GM18951 (cell line): ENCODE results near the gene PIAS4.
"Not testable (repeated sequence)": the region's sequence is repeated elsewhere in the genome, so short reads cannot be mapped to it uniquely, and the experiment has no call there.

Experiments
- POLR2A ChIP-seq: IDR thresholded peaks from 4 replicates; pipeline ENCODE4 v1.6.1; 2011; ENCODE audit warnings: mild to moderate bottlenecking; ENCODE audit not compliant: insufficient read length, insufficient read depth; ENCODE audit errors: extremely low read depth
- in situ Hi-C: fragments of 300-500 bp; cut with MboI; formaldehyde crosslinking; loops from one replicate; pipeline ENCODE4 v1.12.0; 2022; ENCODE audit warnings: low sequenced_read_pairs, mixed read lengths, inconsistent platforms; ENCODE audit not compliant: unreplicated experiment

The PIAS4 gene

DNA sequence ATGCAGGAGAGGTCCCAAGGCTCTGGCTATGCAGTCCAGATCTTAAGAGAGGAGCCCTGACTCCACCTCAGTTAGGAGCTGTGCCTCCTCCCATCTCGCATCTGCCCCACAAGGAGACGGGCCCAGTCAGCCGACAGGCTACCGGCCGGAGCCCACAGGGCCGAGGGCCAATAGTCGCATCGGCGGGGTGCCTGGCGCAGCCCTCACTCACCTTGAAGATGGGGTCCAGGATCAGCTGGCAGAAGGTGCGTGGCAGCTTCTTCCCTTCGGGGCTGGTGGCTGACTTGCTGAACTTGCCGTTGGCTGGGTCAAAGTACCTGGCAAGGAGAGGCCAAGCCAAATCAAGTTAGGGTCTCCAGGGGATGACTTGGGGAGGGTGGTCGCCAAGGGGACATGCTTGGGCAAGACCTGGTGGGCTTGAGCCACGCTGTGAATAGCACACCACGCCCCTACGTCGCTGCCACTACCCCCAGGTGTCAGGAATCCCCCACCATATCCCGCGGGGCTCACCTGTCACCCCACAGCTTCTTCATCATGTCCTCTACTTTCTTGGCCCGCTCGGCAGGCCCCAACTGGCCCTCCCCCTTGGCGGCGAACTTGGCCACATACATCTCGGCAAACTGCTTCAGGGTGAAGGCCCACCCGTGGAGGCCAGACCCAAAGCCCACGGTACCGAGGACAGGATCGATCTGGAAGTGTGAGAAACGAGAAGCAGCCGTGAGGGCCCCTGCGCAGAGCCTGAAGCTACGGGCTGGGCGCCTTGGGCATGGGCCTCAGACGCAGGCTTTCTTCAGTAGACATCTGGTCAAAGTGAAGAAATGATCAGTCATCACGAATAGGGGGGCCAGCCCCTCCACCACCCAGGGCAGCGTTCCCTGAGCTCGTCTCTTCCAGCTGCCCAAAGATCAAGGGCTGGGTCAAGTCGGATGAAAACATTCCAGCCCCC is 25.5 kb upstream of the PIAS4 start:
- in situ Hi-C loops, result no loop called here
- peak; percentile 35 for TF ChIP-seq POLR2A

DNA sequence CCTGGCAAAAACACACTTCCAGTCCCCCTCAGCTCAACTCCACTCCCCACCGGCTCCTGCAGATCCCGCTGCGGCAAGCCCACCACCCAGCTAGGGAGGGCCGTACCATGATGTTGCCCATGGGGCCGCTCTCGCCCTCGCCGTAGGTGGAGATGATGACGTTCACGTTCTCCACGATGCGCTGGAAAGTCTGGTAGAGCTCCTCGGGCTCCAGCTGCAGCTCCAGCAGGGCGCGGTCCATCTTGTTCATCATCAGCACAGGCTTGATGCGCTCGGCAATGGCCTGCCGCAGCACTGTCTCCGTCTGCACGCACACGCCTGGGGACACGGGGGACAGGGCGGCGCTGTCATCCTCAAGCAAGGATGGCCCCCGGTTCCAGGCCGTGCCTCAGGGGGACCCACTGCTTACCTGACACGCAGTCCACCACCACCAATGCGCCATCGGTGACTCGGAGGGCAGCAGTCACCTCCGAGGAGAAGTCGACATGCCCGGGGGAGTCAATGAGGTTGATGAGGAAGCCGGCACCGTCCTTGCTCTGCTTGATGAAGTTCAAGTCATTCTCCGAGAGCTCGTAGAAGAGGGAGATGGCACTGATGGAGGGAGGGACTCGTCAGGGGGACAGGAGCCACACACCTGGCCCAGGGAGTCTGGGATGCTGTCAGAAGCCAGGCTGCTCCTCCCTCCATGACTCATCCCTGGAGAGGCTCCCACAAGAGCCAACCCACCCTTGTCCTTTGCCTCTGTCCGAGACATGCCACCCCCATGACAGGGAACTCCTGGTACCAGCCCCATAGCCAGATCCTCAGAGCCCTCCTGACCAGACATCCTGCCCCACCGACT is 24.6 kb upstream of the PIAS4 start:
- peak; percentile 10 for TF ChIP-seq POLR2A
- in situ Hi-C loops, result no loop called here

DNA sequence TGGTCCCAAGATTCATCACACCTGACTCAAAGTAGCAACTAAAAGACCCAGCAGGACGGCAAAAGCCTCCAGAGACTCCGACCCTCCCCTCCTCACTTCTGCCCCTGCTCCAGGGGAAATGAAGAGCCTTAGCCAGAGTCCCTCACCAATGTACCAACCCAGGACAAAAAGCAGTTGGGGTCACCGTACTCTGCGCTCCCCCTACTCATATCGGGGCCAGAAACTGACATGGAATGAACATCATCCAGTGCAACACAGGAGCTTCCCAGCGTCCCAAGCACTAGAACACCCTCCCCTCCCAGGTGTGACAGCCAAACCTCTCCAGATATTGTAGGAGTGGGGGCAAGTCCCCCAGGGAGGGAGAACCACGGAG is 24.0 kb upstream of the PIAS4 start:
- in situ Hi-C loops, result no loop called here
- no peak for TF ChIP-seq POLR2A

DNA sequence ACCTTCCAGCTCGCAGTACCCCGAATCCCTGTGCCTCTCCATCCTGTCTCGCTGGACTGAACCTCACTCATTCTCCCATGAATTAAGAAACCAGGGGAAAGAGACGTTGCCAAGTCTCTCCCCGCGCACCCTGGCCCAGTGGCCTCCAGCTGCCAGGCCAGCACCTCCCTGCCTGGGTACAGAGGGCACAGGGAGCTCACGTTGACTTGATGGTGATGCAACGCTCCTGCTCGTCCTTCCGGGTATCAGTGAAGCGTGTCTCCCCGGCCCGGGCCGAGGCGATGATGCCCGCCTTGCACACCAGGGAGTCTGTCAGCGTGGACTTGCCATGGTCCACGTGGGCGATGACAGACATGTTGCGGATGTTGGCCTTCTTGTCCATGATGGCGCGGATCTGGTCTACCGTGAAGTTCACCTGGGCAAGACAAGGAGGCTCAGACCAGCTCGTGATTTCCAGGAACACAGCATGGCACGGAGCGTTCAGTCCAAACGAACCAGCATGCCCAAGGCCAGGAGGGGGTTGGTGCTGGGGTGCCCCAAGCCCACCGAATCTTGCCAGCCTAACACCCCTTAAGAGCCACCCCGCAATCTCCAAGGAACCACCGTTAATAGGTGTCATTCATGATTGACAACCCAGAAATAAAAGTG is 23.5 kb upstream of the PIAS4 start:
- no peak for TF ChIP-seq POLR2A
- in situ Hi-C loops, result no loop called here

DNA sequence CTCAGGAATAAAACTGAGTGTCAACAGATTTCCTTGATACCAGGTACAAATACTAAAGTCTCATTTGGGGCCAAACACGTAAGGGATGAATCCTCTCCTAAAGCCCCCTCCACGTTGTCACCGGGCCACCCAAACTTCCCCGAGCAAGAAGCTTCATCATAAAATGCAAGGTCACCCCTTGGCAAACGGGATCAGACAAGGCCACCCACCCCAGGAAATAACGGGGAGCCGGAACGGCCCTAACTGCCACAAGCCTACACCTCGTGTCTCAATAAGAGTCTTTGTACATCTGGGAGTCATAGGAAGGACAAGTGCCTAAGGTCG is 23.0 kb upstream of the PIAS4 start:
- no peak for TF ChIP-seq POLR2A
- in situ Hi-C loops, result no loop called here

DNA sequence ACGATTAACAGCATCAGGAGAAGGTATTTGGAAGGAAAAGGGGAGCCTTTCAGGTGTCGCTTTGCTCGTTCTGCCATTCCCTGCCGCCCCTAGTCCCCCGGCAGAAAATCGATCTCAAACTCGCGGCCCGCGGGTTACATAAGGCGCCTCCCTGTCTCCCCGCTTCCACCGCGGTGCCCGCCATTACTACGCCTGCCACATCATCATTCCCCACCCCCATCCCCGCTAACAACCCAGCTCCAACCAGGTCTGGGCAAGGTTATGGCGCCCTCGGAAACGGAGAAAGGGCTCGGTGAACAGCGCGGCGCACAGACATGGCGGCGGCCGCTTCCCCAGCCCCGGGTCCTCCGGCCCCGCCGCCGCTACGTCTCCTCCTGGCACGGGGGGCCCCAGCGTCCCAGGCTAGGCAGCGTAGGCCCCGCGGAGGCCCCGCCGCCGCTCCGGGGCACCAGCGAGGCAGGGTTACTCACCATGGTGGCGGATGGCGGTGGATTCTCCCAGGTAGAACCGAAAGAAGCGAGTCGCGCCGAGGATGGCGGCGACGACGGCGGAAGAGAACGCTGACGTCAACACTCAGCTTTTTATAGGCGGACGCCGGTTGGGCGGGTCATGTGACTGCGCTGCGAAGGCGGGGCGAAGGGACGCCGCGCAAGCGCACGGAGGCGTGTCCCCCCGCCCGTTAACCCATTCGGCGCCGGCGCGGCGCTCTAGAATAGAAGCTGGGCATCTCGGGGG is 22.5 kb upstream of the PIAS4 start, which contains the start of gene EEF2:
EEF2 (minus strand) TSS at position 556 of the 735 bp plus-strand sequence; CDS start at position 473, 83 bp downstream.
- in situ Hi-C loops, result no loop called here
- TF ChIP-seq POLR2A, result peak; percentile 100

DNA sequence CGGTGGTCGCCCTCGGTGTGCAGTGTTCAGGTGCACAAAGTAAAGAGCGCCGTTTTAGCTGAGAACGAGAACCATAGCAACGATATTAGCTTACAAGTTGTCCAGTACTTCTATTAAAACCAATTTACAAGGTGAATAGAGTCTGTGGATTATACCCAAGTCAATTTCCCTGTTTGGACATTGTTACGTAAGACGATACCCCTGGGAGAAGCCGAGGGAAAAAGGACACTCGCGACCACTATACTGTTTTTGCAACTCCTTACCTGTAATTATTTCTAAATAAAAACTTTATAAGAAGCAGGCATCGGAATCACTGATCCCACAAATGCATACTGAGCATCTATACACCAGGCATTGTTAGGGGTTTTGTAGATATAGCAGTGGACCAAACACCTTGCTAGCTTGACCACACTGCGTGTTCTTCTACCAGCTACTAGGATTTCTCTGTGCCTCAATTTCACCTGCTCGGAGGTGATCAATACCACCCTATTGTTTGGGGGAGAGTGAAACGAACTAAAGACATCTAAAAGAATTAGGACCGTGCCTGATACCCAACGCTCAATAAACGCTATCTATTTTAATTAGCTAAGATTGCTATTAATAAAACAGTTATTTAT is 21.8 kb upstream of the PIAS4 start:
- in situ Hi-C loops, result no loop called here
- TF ChIP-seq POLR2A, result no peak

DNA sequence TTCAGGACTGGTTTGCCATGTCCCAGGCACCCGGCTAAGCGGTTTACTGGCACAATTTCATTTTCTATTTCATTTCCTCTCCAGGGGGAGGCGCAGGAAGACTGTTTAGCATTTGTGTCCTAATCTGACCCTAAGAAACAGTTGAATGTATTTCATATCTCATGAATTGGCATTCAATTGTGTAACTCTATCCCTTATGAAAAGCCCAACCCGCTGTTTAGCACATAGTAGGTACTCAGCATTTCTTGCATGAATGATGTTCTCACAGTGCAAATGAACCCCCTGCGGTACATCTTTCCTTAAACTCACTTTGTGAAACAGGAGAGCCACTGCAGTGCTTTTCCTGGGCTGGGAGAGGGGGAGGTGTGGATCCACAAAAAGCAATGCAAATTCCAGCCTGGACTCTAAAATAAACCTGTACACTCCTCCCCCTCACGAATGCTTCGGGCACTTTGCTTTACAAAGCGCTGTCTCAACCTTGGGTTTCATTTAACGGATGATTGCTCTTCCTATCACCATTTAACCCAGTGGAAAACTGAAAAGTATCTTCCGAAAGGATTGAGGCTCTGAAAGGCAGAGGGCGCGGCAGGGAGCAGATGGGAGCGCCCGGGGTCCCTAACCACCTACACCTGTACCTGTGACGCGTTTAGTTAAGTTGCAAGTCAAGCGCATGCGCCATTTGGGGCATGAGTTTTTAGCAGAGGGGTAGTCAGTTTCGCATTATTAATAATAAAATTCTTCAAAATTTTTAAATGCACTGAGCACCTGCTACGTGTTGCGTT is 21.1 kb upstream of the PIAS4 start:
- TF ChIP-seq POLR2A, result no peak
- in situ Hi-C loops, result no loop called here

DNA sequence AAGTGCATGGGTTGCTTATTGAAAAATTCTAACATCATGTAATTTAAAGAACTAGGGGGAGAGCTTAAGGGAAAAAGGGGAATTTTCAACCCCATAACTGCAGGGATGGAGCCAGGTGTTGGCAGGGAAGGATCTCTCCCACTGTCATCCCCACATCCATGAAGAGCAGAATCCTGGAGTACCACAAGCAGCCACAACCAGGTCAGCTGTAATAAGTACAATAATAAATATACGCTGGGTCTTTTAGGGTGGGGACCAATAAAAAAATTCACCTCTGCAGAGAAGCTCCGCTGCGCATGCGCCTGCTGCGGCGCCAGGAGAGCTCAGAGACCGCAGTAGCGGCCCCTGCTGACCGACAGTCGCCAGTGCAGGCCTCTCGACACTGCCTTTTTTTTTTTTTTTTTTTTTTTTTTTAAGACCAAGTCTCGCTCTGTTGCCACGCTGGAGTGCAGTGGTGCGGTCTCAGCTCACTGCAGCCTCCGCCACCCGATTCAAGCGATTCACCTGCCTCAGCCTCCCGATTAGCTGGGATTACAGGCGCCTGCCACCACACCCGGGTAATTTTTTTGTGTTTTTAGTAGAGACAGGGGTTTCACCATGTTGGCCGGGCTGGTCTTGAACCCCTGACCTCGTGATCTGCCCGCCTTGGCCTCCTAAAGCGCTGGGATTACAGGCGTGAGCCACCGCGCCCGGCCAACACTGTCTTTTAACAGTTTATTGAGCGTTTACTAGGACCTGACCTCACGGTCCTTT is 19.7 kb upstream of the PIAS4 start:
- in situ Hi-C loops, result no loop called here
- TF ChIP-seq POLR2A, result peak; percentile 21

DNA sequence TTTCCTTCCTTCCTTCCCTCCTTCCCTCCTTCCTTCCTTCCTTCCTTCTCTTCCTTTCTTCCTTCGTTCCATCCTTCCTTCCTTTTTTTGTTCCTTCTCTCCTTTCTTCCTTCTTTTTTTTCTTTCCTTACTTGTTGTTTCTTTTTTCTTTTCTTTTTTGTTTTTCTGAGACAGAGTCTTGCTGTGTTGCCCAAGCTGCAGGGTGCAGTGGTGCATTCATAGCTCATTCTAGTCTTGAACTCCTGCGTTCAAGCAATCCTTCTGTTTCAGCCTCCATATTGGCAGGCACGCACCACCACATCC is 16.8 kb upstream of the PIAS4 start:
- in situ Hi-C loops, result no loop called here
- no peak for TF ChIP-seq POLR2A

DNA sequence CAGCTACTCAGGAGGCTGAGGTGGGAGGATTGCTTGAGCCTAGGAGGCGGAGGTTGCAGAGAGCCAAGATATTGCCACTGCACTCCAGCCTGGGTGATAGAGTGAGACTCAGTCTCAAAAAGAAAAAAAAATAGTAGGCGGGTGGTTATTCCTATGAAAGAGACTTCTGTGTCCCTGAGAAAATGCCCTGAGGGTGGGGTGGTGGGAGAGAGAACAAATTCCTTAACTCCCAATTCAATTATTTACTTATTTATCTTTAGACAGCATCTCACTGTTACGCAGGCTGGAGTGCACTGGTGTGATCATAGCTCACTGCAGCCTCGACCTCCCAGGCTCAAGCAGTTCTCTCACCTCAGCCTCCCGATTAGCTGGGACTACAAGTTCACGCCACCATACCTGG is 11.9 kb upstream of the PIAS4 start:
- no peak for TF ChIP-seq POLR2A
- in situ Hi-C loops, result no loop called here

DNA sequence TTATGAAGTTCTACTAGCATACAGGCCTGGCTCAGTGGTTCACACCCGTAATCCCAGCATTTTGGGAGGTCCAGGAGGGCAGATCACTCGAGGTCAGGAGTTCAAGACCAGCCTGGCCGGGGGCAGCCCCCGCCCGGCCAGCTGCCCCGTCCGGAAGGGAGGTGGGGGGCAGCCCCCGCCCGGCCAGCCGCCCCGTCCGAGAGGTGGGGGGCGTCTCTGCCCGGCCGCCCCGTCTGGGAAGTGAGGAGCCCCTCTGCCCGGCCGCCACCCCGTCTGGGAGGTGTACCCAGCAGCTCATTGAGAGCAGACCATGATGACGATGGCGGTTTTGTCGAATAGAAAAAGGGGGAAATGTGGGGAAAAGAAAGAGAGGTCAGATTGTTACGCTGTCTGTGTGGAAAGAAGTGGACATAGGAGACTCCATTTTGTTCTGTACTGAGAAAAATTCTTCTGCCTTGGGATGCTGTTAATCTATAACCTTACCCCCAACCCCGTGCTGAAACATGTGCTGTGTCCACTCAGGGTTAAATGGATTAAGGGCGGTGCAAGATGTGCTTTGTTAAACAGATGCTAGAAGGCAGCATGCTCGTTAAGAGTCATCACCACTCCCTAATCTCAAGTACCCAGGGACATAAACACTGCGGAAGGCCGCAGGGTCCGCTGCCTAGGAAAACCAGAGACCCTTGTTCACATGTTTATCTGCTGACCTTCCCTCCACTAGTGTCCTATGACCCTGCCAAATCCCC is 8.7 kb upstream of the PIAS4 start:
- in situ Hi-C loops, result not testable (repeated sequence)

DNA sequence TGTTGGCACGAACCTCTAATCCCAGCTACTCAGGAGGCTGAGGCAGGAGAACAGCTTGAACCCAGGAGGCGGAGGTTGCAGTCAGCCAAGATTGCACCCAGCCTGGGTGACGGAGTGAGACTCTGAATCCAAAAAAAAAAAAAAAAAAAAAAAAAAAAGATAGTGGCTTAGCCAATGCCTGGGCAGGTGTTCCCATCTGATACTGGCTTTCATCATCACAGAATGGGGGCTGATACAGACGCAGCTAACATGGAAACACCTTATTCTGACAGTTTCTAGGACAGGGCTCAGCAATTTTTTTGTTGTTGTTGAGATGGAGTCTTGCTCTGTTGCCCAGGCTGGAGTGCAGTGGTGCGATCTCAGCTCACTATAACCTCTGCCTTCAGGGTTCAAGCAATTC is 6.7 kb upstream of the PIAS4 start:
- in situ Hi-C loops, result not testable (repeated sequence)

DNA sequence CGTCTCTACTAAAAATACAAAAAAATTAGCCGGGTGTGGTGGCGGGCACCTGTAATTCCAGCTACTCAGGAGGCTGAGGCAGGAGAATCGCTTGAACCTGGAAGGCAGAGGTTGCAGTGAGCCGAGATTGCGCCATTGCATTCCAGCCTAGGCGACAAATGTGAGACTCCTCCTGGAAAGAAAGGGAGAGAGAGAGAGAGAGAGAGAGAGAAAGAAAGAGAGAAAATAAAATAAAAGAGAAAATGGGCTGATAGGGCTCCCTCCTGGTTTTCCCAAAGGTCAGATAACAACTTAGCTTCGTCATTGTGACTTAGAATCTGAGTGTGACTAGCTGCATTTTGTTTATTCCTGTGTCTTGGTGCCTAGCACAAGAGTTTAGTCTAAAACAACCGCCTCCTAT is 2.1 kb upstream of the PIAS4 start:
- in situ Hi-C loops, result not testable (repeated sequence)
